Neural progenitor cell (in vitro differentiated cells): Measurements from ENCODE around the gene SCARF2.

Experiments
- EZH2 ChIP-seq: fragments of 200-600 bp; sonication (generic); IDR thresholded peaks from 2 replicates; pipeline ENCODE4 v1.6.1; 2017; ENCODE audit warnings: antibody characterized with exemption, mild to moderate bottlenecking, moderate library complexity
- TF ChIP-seq, protein P1 (sequence below): fragments of 200-600 bp; sonication (generic); IDR thresholded peaks from 2 replicates; pipeline ENCODE4 v1.5.1; 2017; ENCODE audit warnings: antibody characterized with exemption, mild to moderate bottlenecking

- TF ChIP-seq, protein P1, sequence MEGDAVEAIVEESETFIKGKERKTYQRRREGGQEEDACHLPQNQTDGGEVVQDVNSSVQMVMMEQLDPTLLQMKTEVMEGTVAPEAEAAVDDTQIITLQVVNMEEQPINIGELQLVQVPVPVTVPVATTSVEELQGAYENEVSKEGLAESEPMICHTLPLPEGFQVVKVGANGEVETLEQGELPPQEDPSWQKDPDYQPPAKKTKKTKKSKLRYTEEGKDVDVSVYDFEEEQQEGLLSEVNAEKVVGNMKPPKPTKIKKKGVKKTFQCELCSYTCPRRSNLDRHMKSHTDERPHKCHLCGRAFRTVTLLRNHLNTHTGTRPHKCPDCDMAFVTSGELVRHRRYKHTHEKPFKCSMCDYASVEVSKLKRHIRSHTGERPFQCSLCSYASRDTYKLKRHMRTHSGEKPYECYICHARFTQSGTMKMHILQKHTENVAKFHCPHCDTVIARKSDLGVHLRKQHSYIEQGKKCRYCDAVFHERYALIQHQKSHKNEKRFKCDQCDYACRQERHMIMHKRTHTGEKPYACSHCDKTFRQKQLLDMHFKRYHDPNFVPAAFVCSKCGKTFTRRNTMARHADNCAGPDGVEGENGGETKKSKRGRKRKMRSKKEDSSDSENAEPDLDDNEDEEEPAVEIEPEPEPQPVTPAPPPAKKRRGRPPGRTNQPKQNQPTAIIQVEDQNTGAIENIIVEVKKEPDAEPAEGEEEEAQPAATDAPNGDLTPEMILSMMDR = no peak
- no peak for TF ChIP-seq EZH2
Measured at GRCh38 chr22:20412474-20413216, 25.0 kb downstream of the SCARF2 start.
